EH (cell line): ENCODE results near the gene MZT2B.
"Not testable (repeated sequence)": the region's sequence is repeated elsewhere in the genome, so short reads cannot be mapped to it uniquely, and the experiment has no call there.

ENCODE experiments used
- DNase-seq: peaks from one replicate; pipeline ENCODE4 v3.0.0-alpha.2; 2015; ENCODE audit warnings: low read depth

The MZT2B gene

GRCh38 chr2:130181880-130182682 is at the start of gene MZT2B:
Gene MZT2B, plus strand, starts transcription at chr2:130182262. Its CDS starts 21 bp downstream, at chr2:130182283.
- peak; percentile 86 for DNase-seq

GRCh38 chr2:130135692-130136541 is 46.1 kb upstream of the MZT2B start:
- no peak for DNase-seq

- not testable (repeated sequence) for DNase-seq
Measured at GRCh38 chr2:130136546-130136945, 45.5 kb upstream of the MZT2B start.

- DNase-seq = not testable (repeated sequence)
Measured at GRCh38 chr2:130137118-130137517, 44.9 kb upstream of the MZT2B start.

GRCh38 chr2:130138326-130138725 is 43.7 kb upstream of the MZT2B start:
- DNase-seq = not testable (repeated sequence)

GRCh38 chr2:130138841-130139251 is 43.2 kb upstream of the MZT2B start:
- DNase-seq = not testable (repeated sequence)

GRCh38 chr2:130139331-130140280 is 42.5 kb upstream of the MZT2B start:
- not testable (repeated sequence) for DNase-seq

- DNase-seq = not testable (repeated sequence)
Measured at GRCh38 chr2:130140516-130140915, 41.5 kb upstream of the MZT2B start.

DNA sequence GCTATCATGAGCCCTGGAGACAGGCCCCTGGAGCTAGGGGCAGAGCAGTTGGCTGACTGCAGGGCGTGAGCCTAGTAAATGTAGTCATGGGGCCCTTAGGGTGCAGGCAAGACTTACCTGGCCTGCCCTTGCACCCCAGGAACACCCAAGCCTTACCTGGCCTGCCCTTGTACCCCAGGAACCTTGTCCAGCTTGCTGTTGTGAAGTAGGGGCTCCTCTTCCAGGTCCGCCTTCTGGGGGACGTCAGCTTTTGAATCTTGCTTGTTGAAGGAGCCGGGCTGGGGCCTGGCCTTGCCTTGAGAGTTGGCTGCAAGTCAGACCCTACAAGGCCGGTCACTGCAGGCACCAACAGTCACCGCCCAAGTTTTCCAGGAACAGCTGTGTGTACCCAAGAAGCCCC is 41.1 kb upstream of the MZT2B start:
- not testable (repeated sequence) for DNase-seq

DNA sequence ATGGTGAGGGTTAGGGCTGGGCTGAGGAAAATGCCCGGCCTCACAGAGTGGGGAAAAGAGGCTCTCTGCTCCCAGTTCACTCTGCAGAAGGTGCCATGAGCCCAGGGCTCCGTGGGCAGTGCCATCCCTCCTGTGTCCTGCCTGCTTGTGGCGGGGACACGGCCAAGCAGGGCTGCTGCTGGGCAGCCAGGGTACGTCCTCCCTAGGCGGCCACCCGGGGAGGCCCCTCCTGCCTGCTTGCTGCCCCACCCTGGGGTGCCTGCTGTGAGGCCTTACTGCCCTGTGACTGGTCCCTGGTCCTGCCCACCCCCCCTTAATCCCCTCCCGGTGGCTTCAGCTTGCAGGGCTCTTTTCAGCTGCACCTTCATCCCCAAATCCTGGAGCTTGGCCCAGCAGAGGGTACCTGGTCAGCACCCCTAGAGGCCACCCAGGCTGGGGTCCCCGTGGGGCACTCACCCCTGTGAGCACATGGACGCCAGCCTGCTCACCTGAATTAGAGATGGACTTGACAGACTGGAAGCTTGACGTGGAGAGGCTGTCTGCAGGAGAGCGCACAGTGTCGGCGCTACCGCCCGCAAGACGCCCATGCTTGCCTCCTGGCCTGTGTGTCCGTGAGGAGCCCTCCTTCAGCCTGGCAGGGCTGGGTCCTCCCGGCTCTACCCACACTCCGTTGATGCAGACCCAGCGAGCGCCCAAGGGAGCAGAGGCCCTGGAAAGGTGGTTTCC is 40.3 kb upstream of the MZT2B start:
- not testable (repeated sequence) for DNase-seq

GRCh38 chr2:130142396-130143265 is 39.4 kb upstream of the MZT2B start:
- DNase-seq = not testable (repeated sequence)

- DNase-seq = not testable (repeated sequence)
Measured at GRCh38 chr2:130143266-130144039, 38.6 kb upstream of the MZT2B start.

DNA sequence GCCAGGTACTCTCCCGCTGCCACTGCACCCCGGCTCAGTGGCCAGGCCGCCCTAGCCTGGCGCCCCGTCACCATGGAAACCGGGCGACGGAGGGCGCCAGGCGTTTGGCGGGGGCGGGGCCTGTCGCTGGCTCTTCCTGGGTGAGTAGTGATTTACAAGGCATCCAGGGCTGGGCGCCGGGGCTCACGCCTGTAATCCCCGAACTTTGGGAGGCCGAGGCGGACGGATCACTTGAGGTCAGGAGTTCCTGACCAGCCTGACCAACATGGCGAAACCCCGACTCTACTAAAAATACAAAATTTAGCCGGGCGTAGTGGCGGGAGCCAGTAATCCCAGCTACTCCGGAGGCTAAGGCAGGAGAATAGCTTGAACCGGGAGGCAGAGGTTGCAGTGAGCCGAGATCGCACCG is 37.1 kb upstream of the MZT2B start, which contains the start of gene CCDC74B:
Gene CCDC74B (minus strand): TSS at position 107 of the 409 bp plus-strand sequence. CDS start 116 bp downstream, outside the sequence.
- peak; percentile 70 for DNase-seq

DNA sequence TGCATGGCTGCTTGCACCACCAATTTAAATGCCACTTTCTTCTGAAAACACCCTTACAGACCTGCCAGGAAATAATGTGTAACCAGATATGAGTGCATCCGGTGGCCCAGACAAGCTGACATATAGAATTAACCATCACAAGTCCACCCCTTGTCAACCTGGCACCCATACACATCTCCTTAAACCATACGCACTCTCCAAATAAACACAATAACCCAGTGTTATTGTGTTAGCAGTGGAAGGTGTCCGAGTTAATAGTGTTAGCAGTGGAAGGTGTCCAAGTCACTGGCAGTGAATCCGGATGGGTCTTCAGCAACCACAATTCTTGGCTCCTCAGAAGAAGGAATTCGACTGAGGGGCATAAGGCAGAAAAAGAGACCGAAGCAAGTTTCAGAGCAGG is 33.5 kb upstream of the MZT2B start:
- not testable (repeated sequence) for DNase-seq

GRCh38 chr2:130150181-130151144 is 31.6 kb upstream of the MZT2B start:
- DNase-seq = no peak

GRCh38 chr2:130151145-130151512 is 30.9 kb upstream of the MZT2B start:
- DNase-seq = not testable (repeated sequence)

- DNase-seq = not testable (repeated sequence)
Measured at GRCh38 chr2:130152136-130152815, 29.8 kb upstream of the MZT2B start.
